HepG2 (cell line): ENCODE results near the gene HAUS7. TPM values are rescaled to one million over a fixed set of nuclear protein-coding genes. Genes with fewer than 3 reads are reported as not detected.

Experiments used
- CENPT ChIP-seq: sonication (generic); formaldehyde crosslinking; IDR thresholded peaks from 2 replicates; pipeline ENCODE4 v1.8.0; 2022; ENCODE audit warnings: low read depth, mild to moderate bottlenecking, moderate library complexity, missing genetic modification reagents
- DPF2 ChIP-seq: sonication (generic); formaldehyde crosslinking; IDR thresholded peaks from 2 replicates; pipeline ENCODE4 v1.4.0; 2020; ENCODE audit warnings: mild to moderate bottlenecking, low read depth, missing genetic modification reagents, borderline replicate concordance
- DZIP1 ChIP-seq: sonication (generic); formaldehyde crosslinking; IDR thresholded peaks from 2 replicates; pipeline ENCODE4 v1.5.0; 2020; ENCODE audit warnings: mild to moderate bottlenecking, missing genetic modification reagents
- FOSL1 ChIP-seq: sonication (generic); formaldehyde crosslinking; IDR thresholded peaks from 2 replicates; pipeline ENCODE4 v1.9.0; 2021; ENCODE audit warnings: missing genetic modification reagents, borderline replicate concordance
- GABPB1 ChIP-seq: IDR thresholded peaks from 2 replicates; pipeline ENCODE4 v1.6.1; 2016; ENCODE audit warnings: mild to moderate bottlenecking, missing genetic modification reagents, moderate library complexity, missing compliant biosample characterization
- HNRNPH1 ChIP-seq: fragments of 200-400 bp; formaldehyde crosslinking; optimal IDR thresholded peaks from 2 replicates; pipeline ENCODE3; 2017; ENCODE audit warnings: mild to moderate bottlenecking, low read depth, low read length
- LCORL ChIP-seq, 2 experiments: fragments of 450-650 bp in 1 of 2; sonication (generic) in 1 of 2; formaldehyde crosslinking in 1 of 2; IDR thresholded peaks; 2 replicates each; pipeline versions ENCODE4 v1.5.0 to v1.6.1; 2017 to 2020; ENCODE audit warnings: antibody characterized with exemption in 1 of 2, missing genetic modification reagents in 1 of 2
- NCOA5 ChIP-seq: sonication (generic); formaldehyde crosslinking; IDR thresholded peaks from 2 replicates; pipeline ENCODE4 v1.4.0; 2020; ENCODE audit warnings: missing genetic modification reagents
- REST ChIP-seq, 2 experiments: IDR thresholded peaks; 2 replicates each; pipeline ENCODE4 v1.6.1; 2011 to 2012; ENCODE audit warnings: low read length in 2 of 2, borderline replicate concordance in 1 of 2, low read depth in 1 of 2, mild to moderate bottlenecking in 1 of 2, moderate library complexity in 1 of 2
- TERF1 ChIP-seq: sonication (generic); formaldehyde crosslinking; IDR thresholded peaks from 2 replicates; pipeline ENCODE4 v1.8.0; 2022; ENCODE audit warnings: mild to moderate bottlenecking, missing genetic modification reagents, moderate library complexity
- TFE3 ChIP-seq: IDR thresholded peaks from 2 replicates; pipeline ENCODE4 v1.6.1; 2016
- TMF1 ChIP-seq: sonication (generic); formaldehyde crosslinking; IDR thresholded peaks from 2 replicates; pipeline ENCODE4 v1.8.1; 2022; ENCODE audit warnings: low read depth, missing genetic modification reagents
- ZNF205 ChIP-seq: IDR thresholded peaks from 2 replicates; pipeline ENCODE4 v1.6.1; 2018; ENCODE audit warnings: missing biosample characterization, missing genetic modification reagents
- ZNF556 ChIP-seq: sonication (generic); formaldehyde crosslinking; IDR thresholded peaks from 2 replicates; pipeline ENCODE4 v1.4.0; 2020; ENCODE audit warnings: mild to moderate bottlenecking, missing genetic modification reagents, borderline replicate concordance
- ZUFSP ChIP-seq: sonication (generic); formaldehyde crosslinking; IDR thresholded peaks from 2 replicates; pipeline ENCODE4 v1.9.0; 2021; ENCODE audit warnings: missing genetic modification reagents, mild to moderate bottlenecking, borderline replicate concordance
- polyA plus RNA-seq, 8 experiments: library from polyadenylated mRNA; depleted of rRNA in 3 of 8; stranded (reverse) in 7 of 8; unstranded in 1 of 8; fragments of >200 nt; fragmentation: Illumina TruSeq in 4 of 8; extraction: Trizol in 4 of 8; gene quantifications; 2 replicates each; pipeline versions ENCODE4 v1.2.1 to v1.2.3, GENCODE V29; 2011 to 2016; ENCODE audit warnings: low read depth in 4 of 8, missing spikeins in 1 of 8, mixed read lengths in 1 of 8; ENCODE audit not compliant: insufficient read depth in 1 of 8
- total RNA-seq, 5 experiments: library from RNA; depleted of rRNA; stranded (reverse); fragments of >200 nt; fragmentation: Illumina TruSeq; extraction: Trizol; gene quantifications; 2 replicates each; pipeline ENCODE4 v1.2.3, GENCODE V29; 2016; ENCODE audit warnings: low read depth in 1 of 5

Gene HAUS7
- total and polyA plus RNA-seq, 2 of the 13 experiments (the other 11 are each of a cell fraction or from before 2014, with no cell fraction given): 10.9 to 42.4 TPM

GRCh38 chrX:153409414-153410101, 60.8 kb downstream of the HAUS7 start (continued):
- TF ChIP-seq TERF1 (CRISPR knock-in tag) (no peak), FOSL1 (CRISPR knock-in tag) (no peak), TFE3 (CRISPR knock-in tag) (no peak), ZNF205 (CRISPR knock-in tag) (no peak), ZUFSP (CRISPR knock-in tag) (no peak), GABPB1 (peak; percentile 31; the same call in 1 of the 2 replicates), TMF1 (no peak), REST (IDR thresholded peaks at IDR 0.05; ENCODE audit: borderline replicate concordance in 1 of 2, low read depth in 1 of 2, low read length in 2 of 2) (no peak), DZIP1 (CRISPR knock-in tag) (no peak), ZNF556 (peak; percentile 23; the same call in 1 of the 2 replicates), DPF2 (CRISPR knock-in tag) (0 out of 2 replicates have a peak, but pooled peaks have one; percentile 54), CENPT (no peak), LCORL (IDR thresholded peaks at IDR 0.05) (no peak), LCORL (CRISPR knock-in tag; IDR thresholded peaks at IDR 0.05) (peak; percentile 75), NCOA5 (CRISPR knock-in tag) (no peak), HNRNPH1 (no peak)
